ENCODE data around the gene NLRP10. TPM values are rescaled to one million over a fixed set of nuclear protein-coding genes. Genes with fewer than 3 reads are reported as not detected.

Gene NLRP10
- total and polyA plus RNA-seq, 2 of the 13 experiments (the other 11 are each of a cell fraction or from before 2014, with no cell fraction given): not detected

- peak; percentile 97 for TF ChIP-seq KDM5A (IDR thresholded peaks at IDR 0.05; ENCODE audit: borderline replicate concordance, low read length)
- no peak for TF ChIP-seq SMARCC2 (IDR thresholded peaks at IDR 0.05)
- TF ChIP-seq MYC (CRISPR knock-in tag; IDR thresholded peaks at IDR 0.05; ENCODE audit: borderline replicate concordance): peak; percentile 66; the same call in 1 of the 2 replicates
- TF ChIP-seq PRPF4 (IDR thresholded peaks at IDR 0.05; ENCODE audit: low read depth, low read length, poor library complexity, severe bottlenecking): no peak
- TF ChIP-seq KIAA2018 (CRISPR knock-in tag; IDR thresholded peaks at IDR 0.05; ENCODE audit: borderline replicate concordance): no peak
- peak; percentile 97 for TF ChIP-seq ZKSCAN5 (CRISPR knock-in tag; IDR thresholded peaks at IDR 0.05)
- TF ChIP-seq POLR2AphosphoS2 (IDR thresholded peaks at IDR 0.05; ENCODE audit: low read depth, low read length): no peak
- TF ChIP-seq ZBTB1 (CRISPR knock-in tag; IDR thresholded peaks at IDR 0.05; ENCODE audit: borderline replicate concordance): no peak
- TF ChIP-seq NCOR1 (IDR thresholded peaks at IDR 0.05; ENCODE audit: borderline replicate concordance, low read length): no peak; the same call in 1 of the 2 replicates
- peak; percentile 99 for TF ChIP-seq KAT8 (CRISPR knock-in tag; IDR thresholded peaks at IDR 0.05)
- TF ChIP-seq SCMH1 (CRISPR knock-in tag; IDR thresholded peaks at IDR 0.05; ENCODE audit: borderline replicate concordance): no peak
- peak; percentile 79; the same call in 1 of the 2 replicates for TF ChIP-seq HINFP (CRISPR knock-in tag; IDR thresholded peaks at IDR 0.05; ENCODE audit: low read depth)
- no peak for TF ChIP-seq JDP2 (CRISPR knock-in tag; IDR thresholded peaks at IDR 0.05; ENCODE audit: borderline replicate concordance)
- peak; percentile 91 for TF ChIP-seq ZNF878 (CRISPR knock-in tag; IDR thresholded peaks at IDR 0.05)
- no peak; the same call in 1 of the 2 replicates for TF ChIP-seq BORCS8-MEF2B (CRISPR knock-in tag; IDR thresholded peaks at IDR 0.05)
- no peak for TF ChIP-seq FLYWCH1 (CRISPR knock-in tag; IDR thresholded peaks at IDR 0.05)
- no peak for TF ChIP-seq ATF5 (CRISPR knock-in tag; IDR thresholded peaks at IDR 0.05; ENCODE audit: low read depth)
- TF ChIP-seq THAP8 (CRISPR knock-in tag; IDR thresholded peaks at IDR 0.05; ENCODE audit: borderline replicate concordance): no peak
Observed at GRCh38 chr11:7986768-7987559, 21.7 kb upstream of the NLRP10 start, which contains the start of gene EIF3F (continued).
